Spleen (tissue), 7 donors: Measurements from ENCODE around the gene MFN1.

Experiments used
- CTCF ChIP-seq, 11 experiments: fragments of 200-600 bp in 7 of 11; fragments of 450-650 bp in 4 of 11; sonication (generic) in 4 of 11; IDR thresholded peaks in 8 of 11; conservative IDR thresholded peaks in 3 of 11; 1 replicate in 7 of 11; 2 replicates in 4 of 11; pipeline versions ENCODE4 v1.4.0 to v1.8.0; 2016 to 2021; ENCODE audit warnings: antibody characterized with exemption in 11 of 11, inconsistent platforms in 4 of 11, mild to moderate bottlenecking in 1 of 11
- POLR2A ChIP-seq, 3 donors: fragments of 450-650 bp; IDR thresholded peaks; one replicate each; pipeline ENCODE4 v1.5.1; 2017; ENCODE audit warnings: antibody characterized with exemption in 3 of 3, mild to moderate bottlenecking in 1 of 3
- POLR2AphosphoS5 ChIP-seq, 3 donors: sonication (generic); formaldehyde crosslinking; IDR thresholded peaks; one replicate each; pipeline ENCODE4 v1.5.1; 2017; ENCODE audit warnings: antibody characterized with exemption in 3 of 3
- donor health status: DM: no; HTN: no; CAD: no; lungs with moderate emphysema.
- donor health status: DM: no; HTN: no; CAD: no.
- donor health status: DM: no; HTN: no; CAD: no.

GRCh38 chr3:179436517-179436916, 89.0 kb downstream of the MFN1 start:
- TF ChIP-seq CTCF (IDR thresholded peaks at IDR 0.05 in 8 of 11, conservative IDR thresholded peaks at IDR 0.05 in 3 of 11) (no peak), POLR2AphosphoS5 (IDR thresholded peaks at IDR 0.05) (no peak), POLR2A (IDR thresholded peaks at IDR 0.05) (no peak)
